GM19351 (cell line): ENCODE measurements around the gene CSTF3.

Experiments used
- ATAC-seq: cut with Tn5 transposase; IDR thresholded peaks from one replicate; pipeline ENCODE4 v1.9.1; 2021; ENCODE audit warnings: mild to moderate bottlenecking, moderate library complexity; ENCODE audit not compliant: unreplicated experiment

CSTF3 gene

GRCh38 chr11:33045551-33046255, 115.6 kb downstream of the CSTF3 start:
- ATAC-seq, result no peak

- ATAC-seq, result no peak
Observed at GRCh38 chr11:33044285-33044756, 117.0 kb downstream of the CSTF3 start.

- ATAC-seq, result no peak
Observed at GRCh38 chr11:33043221-33043830, 118.0 kb downstream of the CSTF3 start.

GRCh38 chr11:33040862-33041453, 120.3 kb downstream of the CSTF3 start:
- ATAC-seq, result no peak

- ATAC-seq, result peak; percentile 40
Observed at GRCh38 chr11:33040033-33040861, 121.0 kb downstream of the CSTF3 start.

- peak; percentile 73 for ATAC-seq
Observed at GRCh38 chr11:33039274-33040032, 121.8 kb downstream of the CSTF3 start, which contains the start of gene TCP11L1. Gene TCP11L1, plus strand, starts transcription at chr11:33039572. Its CDS starts 4,202 bp downstream, at chr11:33043774.

- no peak for ATAC-seq
Observed at GRCh38 chr11:33035011-33035410, 126.3 kb downstream of the CSTF3 start.
